Measurements from ENCODE around the gene STYXL1. TPM values are rescaled to one million over a fixed set of nuclear protein-coding genes. Genes with fewer than 3 reads are reported as not detected.
"Not testable (repeated sequence)": the region's sequence is repeated elsewhere in the genome, so short reads cannot be mapped to it uniquely, and the experiment has no call there.

The STYXL1 gene
- total RNA-seq, 1 donor from 2014 or later: 22.6 TPM

DNA sequence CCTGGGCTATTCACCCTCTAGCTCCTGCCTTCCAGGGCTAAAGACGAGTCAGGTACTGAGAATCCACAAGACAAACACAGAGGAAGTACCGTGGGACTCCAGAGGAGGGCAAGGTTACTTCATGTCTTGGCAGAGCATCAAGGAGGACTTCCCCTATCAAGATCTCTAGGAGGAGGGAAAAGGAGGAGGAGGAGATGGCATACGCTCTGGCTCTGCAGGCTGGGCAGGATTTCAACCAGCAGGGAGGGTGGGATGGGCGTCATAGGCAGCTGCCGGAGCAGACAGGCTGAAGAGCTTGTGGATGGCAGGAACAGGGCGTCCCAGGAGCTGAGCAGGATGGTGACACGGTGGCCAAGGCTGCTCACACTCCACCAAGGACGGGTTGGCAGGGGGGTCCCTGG lies 21.4 kb upstream of the STYXL1 start:
- DNase-seq (ENCODE audit: low spot score) (no peak), ATAC-seq (peak; percentile 88)
- intact Hi-C loops (cut with DNase I): no loop called here

DNA sequence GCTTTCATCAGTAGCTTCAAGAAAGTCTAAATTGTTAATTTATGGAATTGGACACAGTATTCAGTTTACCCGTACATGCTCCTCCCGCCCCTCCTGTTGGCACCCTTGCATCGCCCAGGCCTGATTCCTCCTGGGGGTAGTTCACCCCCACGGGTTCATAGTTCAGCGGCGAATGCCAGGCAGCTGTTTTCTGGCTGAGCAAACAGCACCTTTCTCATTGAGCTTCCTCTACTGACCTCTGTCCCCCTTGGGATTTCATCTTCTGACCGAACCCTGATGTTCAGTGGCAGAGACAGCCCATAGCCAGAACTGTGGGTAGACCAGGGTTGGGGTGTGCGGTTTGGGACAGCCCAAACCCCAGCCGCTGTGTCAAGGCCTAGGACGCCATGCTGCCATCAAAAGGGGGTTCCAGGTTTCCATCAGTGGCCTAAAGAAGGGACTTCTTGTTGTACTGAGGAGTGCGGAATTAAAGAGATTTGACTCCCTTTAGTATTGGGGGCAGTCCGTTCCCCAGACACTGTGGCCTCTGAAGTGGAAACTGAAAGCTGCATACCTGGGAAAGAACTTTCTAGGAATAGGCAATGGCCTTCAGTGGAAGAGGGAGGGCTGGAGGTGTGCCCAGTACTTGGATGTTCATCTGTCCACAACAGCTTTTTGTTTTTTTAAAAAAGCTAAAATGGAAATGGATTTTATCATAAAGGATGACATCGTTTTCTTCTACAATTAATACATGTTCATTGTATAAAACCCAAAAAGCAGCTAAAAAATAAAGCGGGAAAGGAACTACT lies 19.1 kb upstream of the STYXL1 start:
- ATAC-seq (no peak), DNase-seq (ENCODE audit: low spot score) (no peak)
- intact Hi-C loops (cut with DNase I): no loop called here

DNA sequence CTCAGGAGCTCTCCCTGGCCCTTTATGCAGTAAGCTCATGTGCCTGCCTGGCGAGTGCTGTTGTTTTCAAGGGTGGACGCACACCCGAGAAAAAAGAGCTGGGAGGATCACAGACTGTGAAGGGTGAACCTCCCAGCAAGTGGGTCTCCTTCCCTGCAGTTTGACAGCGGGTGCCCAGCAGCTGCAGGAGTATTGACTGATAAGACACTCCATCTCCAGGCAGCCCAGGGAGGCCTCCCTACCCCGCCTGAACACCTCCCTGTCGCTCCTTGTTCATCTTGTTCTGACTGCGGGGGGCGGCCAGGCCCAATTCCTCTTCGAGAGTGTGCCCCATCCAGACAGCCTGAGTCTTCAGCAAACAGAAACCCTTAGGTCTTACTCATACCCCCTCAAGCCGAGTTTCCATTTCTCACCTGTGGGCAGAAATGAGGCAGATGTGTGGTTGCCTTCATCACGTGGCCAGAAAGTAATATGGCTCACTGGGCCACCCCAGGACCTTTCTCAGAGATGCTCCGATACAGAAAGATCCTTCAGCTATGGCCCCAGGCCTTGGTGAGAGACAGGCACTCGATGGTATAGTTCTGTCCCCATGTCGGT lies 17.3 kb upstream of the STYXL1 start:
- ATAC-seq (no peak), DNase-seq (ENCODE audit: low spot score) (no peak)
- intact Hi-C loops (cut with DNase I): no loop called here

DNA sequence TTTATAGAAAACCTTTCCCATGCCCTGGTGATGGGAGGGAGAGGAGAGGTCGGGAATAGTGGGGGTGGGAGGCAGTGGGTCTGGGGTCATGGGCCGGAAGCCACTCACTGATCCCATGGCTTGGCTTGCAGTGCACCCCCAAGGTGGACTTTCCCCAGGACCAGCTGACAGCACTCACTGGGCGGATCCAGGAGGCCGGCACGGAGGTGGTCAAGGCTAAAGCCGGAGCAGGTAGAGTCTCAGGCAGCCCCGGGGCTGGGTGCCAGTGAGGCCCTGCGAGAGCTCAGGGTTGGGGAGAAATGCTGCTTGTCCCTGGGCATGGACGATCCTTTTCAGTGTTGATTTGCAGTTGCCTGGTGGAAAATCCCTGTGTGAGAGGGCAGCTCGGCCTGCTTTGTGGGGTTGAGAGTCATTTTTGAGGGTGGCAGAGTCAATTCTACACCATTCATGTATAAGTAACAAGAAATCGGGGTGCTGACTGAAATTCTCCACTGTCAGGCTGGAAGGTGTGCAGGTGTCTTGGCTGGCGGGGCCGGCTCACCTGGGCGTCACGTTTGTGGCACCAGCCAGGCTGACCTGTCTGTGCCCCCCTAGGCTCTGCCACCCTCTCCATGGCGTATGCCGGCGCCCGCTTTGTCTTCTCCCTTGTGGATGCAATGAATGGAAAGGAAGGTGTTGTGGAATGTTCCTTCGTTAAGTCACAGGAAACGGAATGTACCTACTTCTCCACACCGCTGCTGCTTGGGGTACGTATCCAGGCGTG lies 16.6 kb upstream of the STYXL1 start:
- no peak for DNase-seq (ENCODE audit: low spot score)
- intact Hi-C loops (cut with DNase I): no loop called here

DNA sequence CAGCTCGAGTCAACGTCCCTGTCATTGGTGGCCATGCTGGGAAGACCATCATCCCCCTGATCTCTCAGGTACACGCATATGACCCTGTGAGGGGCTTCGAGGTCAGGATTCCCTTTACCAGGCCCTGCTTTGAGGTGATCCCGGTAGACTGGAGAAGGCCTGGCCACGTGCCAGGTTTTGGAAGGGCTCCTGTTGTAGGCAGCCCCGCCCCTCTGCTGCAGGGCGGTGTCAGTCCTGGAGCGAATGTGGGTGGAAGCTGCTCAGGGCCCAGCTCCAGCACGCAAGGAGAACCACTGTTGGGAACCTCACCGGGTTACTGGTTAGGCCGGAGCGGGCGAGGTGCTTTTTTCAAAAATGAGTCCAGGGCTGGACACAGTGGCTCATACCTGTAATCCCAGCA lies 15.7 kb upstream of the STYXL1 start:
- intact Hi-C loops (cut with DNase I): no loop called here
- ATAC-seq (no peak), DNase-seq (ENCODE audit: low spot score) (no peak)

More for the DNA sequence above, 16.6 kb upstream of the STYXL1 start:
- no peak for ATAC-seq

DNA sequence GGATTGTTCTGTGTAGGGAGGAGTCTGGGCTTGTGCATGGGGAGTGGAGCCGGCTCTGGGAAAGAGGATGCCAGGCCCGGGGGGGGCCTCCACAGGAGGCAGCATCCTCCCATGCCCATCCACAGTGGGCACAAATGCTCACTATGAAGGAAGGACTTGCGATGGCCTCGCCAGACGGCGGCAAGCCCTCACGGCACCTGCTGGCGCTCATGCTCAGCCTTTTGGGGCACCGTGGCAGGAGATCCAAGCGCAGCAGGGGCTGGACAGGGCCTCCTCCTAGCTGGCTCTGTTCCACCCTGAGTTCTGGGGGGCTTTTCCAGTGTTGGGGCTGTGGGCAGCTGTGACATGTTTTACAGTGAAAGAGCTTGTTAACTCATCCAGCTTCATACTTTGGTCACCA lies 15.3 kb upstream of the STYXL1 start:
- intact Hi-C loops (cut with DNase I): no loop called here
- no peak for ATAC-seq
- no peak for DNase-seq (ENCODE audit: low spot score)

DNA sequence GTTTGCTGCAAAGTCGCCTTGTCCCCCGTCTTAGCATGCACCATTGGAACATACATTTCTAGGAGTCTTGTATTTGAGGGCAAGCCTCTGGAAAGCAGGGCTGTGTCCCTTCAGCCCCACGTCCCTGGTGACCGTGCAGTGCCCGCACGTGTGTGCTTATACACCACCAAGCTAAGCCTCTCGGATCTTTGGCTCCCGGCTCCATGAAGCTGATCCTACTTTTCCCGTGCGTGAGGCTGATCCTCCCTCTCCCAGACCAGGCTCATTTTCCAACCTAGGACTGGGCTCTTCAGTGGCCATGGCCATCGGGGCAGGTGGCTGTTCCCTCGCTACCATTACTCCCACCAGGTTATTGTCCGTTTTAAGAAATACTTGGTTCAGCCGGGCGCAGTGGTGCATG lies 14.5 kb upstream of the STYXL1 start:
- DNase-seq (ENCODE audit: low spot score) (no peak), ATAC-seq (no peak)
- intact Hi-C loops (cut with DNase I): no loop called here

DNA sequence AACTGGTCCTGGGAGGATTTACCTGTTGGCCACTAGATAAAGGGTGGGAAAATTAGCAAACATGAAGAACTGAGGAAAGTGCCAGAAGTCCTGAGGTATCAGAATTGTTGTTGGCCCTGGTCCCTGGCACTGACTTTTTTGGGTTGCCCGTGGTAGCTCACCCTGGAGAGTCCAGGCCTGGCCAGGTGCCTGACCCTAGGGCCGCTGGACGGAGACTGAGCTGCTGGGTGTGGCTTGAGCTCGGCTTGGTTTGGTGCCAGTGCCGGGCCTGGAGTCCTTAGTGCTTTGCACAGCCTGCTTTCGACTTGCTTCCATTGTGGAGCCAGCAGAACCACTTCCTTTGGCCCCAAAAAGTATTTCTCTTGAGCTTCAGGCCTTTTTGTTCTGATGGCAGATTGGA lies 13.0 kb upstream of the STYXL1 start:
- intact Hi-C loops (cut with DNase I): no loop called here
- DNase-seq (ENCODE audit: low spot score) (peak; percentile 72), ATAC-seq (peak; percentile 86)

DNA sequence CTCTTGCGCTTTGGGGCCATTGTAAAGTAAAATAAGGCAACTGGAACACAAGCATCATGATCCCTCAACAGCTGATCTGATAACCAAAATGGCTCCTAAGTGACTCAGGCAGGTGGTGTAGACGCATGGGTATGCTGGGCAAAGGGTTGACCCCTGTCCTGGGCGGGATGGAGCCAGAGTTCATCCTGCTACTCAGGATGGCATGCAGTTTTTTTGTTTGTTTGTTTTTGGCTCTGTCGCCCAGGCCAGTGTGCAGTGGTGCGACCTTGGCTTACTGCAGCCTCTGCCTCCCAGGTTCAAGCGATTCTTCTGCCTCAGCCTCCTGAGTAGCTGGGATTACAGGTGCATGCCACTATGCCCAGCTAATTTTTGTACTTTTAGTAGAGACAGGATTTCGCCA lies 10.9 kb upstream of the STYXL1 start:
- ATAC-seq; DNase-seq (ENCODE audit: low spot score); intact Hi-C loops (cut with DNase I): not testable (repeated sequence)

DNA sequence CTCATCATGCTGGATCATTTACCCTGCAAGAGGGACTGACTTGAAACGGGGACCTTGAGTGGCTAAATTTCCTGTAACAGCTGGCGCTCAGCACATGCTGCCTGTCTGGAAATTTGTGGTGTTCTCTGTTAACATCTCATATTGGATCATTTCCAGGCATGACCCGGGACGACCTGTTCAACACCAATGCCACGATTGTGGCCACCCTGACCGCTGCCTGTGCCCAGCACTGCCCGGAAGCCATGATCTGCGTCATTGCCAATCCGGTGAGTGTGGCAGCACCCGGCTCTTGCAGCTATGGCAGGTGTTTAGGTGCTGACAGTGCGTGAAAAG lies 10.0 kb upstream of the STYXL1 start:
- no peak for DNase-seq (ENCODE audit: low spot score)

DNA sequence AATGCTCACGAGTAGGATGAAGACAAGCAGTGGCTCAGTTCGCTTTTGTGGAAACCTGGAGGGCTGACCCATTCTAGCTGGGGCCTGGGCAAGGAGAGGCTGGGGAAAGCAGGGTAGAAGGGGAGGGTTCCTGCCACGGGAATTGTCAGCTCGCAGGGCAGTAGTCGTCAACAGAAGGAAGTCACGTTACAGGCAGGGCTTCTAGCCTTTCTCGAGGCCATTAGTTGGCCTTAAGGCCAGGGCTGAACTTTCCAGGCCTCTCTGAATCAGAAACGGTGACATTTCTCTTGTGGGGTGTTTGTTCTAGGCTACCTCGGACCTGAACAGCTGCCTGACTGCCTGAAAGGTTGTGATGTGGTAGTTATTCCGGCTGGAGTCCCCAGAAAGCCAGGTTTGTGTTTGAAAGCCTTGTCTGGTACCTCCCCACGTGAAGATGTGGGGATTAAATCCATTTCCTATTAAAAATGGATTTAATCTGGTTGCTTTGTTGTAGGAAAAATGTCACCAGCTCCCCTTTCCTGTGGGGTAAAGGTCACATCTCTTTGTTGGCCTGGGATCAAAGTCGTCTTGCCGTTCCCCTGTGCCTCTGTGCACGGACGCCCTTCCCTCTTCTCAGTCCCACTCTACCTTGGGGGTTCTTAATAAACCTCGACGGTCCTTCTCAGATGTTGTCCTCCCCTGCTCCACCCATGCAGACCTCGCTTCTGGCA lies 9.5 kb upstream of the STYXL1 start:
- DNase-seq (ENCODE audit: low spot score) (no peak), ATAC-seq (no peak)
- intact Hi-C loops (cut with DNase I): no loop called here

More for the DNA sequence above, 10.0 kb upstream of the STYXL1 start:
- no peak for ATAC-seq
- intact Hi-C loops (cut with DNase I): no loop called here

DNA sequence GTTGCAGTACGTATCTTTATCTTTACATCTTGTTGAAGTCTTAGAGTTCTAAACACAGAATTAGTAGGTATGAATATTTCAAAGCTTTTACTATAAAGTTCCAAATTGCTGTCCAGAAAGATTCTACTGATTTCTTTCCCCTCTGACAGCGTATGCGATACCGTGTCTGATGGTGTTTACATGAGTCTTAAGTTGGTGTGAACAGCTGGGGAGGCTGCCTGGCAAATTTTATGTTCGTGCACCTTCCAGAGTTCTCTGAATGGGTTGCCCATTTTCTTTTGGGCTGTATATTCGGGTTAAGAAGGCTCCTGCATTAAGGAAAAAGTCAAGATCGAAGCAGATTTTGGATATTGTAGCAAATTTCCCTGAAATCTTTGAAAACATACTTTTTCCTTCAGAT lies 8.4 kb upstream of the STYXL1 start:
- intact Hi-C loops (cut with DNase I): no loop called here
- no peak for DNase-seq (ENCODE audit: low spot score)
- ATAC-seq: no peak

DNA sequence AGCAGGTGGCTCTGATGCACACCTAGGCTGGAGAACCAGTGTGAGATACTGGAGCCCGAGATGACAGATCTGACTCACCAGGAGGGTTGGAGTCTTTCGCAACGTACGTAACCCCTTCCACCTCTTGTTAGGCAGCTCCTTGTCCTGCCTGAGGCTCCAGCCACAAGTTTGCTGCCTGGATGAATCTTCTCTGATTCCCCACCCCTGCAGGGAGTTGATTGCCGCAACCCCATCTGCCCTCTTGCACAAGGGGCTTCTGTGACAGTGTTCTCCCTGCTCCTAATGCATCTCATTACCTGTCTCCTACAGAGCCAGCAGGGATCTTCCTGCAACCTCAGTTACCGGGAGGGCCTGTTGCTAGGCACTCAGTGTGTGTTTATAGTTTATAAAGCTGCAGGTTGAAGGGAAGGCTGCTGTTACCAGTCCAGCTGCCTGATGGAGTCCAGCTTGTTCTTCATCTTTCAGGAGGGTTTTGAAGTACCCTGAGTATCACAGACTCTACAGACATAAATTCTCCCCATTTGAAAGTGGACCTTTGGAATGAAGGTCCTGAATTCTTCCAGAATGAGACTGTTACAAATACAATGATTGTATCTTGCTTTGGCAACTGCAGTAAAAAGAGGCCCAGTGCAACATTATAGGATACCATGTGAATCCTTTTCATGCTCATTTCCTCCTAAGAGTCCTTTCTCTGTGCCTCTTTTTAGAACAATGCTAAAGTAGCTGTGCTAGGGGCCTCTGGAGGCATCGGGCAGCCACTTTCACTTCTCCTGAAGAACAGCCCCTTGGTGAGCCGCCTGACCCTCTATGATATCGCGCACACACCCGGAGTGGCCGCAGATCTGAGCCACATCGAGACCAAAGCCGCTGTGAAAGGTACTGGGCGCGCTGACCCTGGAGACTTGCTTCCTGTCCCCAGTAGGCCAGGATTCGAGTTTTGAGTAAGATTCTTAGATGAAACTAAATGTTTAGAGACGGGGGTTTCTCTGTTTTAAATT lies 6.6 kb upstream of the STYXL1 start:
- no peak for ATAC-seq
- intact Hi-C loops (cut with DNase I): no loop called here

DNA sequence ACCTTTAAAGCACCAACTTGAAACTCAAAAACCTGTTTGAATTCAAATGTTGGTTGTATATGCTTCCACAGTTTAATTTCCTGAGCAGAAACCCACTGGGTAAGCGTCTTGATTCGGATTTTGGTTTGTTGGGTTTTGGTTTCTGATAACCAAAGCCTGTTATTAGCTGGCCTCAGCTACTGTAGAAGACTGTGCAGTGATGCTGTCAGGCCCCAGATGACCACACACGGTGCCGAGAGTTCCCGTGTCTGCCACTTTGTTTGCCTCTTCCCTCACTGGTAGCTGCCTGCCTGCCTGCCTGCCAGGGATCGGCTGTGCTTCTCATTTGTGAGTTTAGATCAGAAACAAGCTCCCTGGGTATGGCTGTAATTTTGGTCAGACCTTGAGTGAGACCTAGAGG lies 5.7 kb upstream of the STYXL1 start:
- ATAC-seq (no peak), DNase-seq (ENCODE audit: low spot score) (no peak)
- intact Hi-C loops (cut with DNase I): no loop called here

More for the DNA sequence above, 6.6 kb upstream of the STYXL1 start:
- DNase-seq (ENCODE audit: low spot score): no peak

DNA sequence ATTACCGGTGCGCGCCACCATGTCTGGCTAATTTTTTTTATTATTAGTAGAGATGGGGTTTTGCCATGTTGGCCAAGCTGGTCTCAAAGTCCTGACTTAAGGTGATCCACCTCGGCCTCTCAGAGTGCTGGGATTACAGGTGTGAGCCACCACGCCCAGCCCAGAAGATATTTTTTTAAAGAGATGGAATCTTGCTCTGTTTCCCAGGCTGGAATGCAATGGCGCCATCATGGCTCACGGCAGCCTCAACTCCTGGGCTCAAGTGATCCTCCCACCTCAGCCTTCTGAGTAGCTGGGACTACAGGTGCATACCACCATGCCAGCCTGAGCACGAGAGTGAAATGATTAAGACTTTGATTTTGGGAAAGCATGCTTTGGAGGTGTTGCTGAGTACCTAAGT lies 4.9 kb upstream of the STYXL1 start:
- DNase-seq (ENCODE audit: low spot score); intact Hi-C loops (cut with DNase I); ATAC-seq: not testable (repeated sequence)

DNA sequence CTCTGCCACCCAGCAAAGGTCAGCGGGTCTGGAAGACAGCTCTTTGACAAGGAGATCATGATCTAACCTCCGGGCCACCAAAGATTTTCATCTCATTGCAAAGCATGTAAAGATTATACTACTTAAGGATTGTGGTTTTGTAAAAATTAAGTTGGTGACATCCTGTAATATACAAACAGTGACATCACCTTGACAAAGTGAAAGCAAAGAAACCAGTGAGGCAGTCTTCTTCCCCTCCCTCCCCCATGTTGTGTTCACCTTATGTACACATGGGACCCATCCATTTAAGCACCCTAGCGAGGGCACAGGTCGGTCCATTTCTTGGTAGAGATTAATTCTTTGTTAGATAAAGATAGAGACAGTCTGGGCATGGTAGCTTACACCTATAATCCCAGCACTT lies 4.0 kb upstream of the STYXL1 start:
- no peak for ATAC-seq
- intact Hi-C loops (cut with DNase I): no loop called here
- DNase-seq (ENCODE audit: low spot score): no peak

DNA sequence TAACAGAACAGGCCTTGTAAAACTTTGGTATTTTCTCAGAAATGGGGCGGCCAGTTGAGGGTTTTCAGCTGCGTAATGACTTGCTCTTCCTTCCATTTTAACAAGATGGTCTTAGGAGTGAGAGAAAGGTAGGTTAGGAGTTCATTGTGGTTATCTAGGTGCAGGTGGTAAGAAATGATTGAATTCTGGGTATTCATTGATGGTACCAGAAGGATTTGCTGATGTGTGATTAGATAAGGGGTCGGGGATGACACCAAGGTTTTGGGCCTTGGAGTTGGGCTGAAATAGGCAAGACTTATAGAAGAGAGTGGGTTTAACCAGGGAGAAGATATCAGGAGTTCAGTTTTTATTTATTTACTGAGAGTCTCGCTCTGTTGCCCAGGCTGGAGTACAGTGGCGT lies 2.7 kb upstream of the STYXL1 start:
- DNase-seq (ENCODE audit: low spot score) (no peak), ATAC-seq (no peak)
- intact Hi-C loops (cut with DNase I): no loop called here

DNA sequence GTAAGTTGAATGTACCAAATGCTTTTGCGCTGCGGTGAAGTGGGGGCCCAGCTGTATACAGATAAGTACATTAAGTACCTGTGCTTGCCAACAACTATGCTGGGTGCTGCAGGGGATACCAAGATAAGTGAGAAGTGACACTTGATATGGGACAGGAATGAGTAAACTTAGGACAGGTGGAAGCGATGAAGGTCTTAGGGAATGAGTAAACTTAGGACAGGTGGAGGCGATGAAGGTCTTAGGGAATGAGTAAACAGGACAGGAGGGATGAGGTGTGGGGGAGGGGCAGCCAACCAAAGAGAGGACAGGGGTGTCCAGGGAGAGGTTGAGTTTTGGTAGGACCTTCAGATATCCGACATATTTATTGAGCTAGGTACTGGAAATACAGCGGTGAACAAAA lies 1.5 kb upstream of the STYXL1 start:
- ATAC-seq (no peak), DNase-seq (ENCODE audit: low spot score) (no peak)
- intact Hi-C loops (cut with DNase I): no loop called here

DNA sequence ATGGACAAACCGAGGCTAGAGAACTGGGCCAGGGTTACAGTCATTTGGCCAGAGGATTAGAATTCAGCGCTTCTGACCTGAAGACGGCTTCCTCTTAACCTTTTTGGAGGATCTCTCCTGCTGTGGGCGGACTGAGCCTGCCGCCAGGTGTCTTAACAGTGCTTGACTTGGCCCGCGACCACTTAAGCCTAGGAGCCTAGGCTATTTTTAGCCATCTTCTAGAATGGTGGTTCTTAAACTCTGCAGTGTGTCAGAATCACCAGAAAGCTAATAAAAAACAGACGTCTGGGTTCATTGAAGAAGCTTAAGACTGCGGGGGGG lies 828 bp upstream of the STYXL1 start:
- intact Hi-C loops (cut with DNase I): no loop called here
- ATAC-seq (no peak), DNase-seq (ENCODE audit: low spot score) (no peak)
